Measurements from ENCODE around the gene BMP4. TPM values are rescaled to one million over a fixed set of nuclear protein-coding genes. Genes with fewer than 3 reads are reported as not detected.

BMP4 gene
- total RNA-seq, 1 donor from 2014 or later, result 3.7 TPM

DNA sequence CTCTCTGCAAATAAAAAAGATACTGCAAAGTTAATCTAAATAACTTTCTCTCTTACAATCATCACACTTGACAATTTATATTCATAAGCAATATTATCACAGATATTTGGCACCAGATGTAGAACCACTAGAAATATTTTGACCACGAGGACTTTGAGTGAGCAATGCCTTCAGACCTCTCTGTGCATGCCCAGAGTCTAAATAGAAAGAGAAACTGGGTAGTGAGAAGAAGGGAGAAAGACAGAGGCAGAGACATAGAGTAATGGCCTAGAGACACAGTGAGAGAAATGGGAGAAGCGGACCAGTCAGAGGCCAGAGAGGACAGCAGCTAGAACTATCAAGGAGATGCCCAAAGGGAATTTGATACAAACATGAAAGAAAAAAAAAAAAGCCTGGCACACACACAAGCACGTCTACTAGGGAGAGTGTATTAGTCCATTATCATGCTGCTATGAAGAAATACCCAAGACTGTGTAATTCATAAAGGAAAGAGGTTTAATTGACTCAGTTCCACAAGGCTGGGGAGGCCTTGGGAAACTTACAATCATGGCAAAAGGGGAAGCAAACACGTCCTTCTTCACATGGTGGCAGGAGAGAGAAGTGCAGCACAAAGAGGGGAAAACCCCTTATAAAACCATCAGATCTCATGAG, 41.1 kb downstream of the BMP4 start:
- H3K9me3 Mint-ChIP-seq (ENCODE audit: unreplicated experiment), result no peaks in the 10 kb centered on the region
- no peak for DNase-seq
- no peak overlapping the region for H3K27ac Mint-ChIP-seq (ENCODE audit: unreplicated experiment)
- H3K4me3 Mint-ChIP-seq (ENCODE audit: unreplicated experiment), result no peak overlapping the region
- TF ChIP-seq, protein P1, sequence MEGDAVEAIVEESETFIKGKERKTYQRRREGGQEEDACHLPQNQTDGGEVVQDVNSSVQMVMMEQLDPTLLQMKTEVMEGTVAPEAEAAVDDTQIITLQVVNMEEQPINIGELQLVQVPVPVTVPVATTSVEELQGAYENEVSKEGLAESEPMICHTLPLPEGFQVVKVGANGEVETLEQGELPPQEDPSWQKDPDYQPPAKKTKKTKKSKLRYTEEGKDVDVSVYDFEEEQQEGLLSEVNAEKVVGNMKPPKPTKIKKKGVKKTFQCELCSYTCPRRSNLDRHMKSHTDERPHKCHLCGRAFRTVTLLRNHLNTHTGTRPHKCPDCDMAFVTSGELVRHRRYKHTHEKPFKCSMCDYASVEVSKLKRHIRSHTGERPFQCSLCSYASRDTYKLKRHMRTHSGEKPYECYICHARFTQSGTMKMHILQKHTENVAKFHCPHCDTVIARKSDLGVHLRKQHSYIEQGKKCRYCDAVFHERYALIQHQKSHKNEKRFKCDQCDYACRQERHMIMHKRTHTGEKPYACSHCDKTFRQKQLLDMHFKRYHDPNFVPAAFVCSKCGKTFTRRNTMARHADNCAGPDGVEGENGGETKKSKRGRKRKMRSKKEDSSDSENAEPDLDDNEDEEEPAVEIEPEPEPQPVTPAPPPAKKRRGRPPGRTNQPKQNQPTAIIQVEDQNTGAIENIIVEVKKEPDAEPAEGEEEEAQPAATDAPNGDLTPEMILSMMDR (IDR thresholded peaks at IDR 0.05; ENCODE audit: partially characterized antibody, unreplicated experiment), result no peak
- peaks cover 2% of the 10 kb centered on the region for H3K27me3 Mint-ChIP-seq (ENCODE audit: unreplicated experiment)
- no peaks in the 10 kb centered on the region for H3K4me1 Mint-ChIP-seq (ENCODE audit: low read depth, unreplicated experiment)
- H3K36me3 Mint-ChIP-seq (ENCODE audit: unreplicated experiment), result no peaks in the 10 kb centered on the region

DNA sequence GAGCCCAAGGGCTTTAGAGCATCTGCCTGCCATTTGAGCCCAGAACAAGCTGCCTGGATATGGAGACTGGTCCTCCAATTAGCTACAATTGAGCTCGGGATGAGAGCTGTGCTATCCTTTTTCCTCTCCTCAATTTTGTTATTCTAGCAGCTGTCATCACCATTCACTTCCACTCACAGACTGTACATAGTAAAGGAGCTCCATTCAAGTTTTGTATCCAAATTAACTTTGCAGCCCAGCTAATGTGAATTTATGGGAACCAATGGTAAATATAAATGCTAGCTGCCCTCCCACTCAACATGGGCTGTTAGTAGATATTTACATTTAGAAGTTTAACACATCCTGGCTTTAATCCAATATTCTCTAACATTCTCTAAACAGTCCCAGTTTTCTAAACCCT, 44.6 kb downstream of the BMP4 start:
- Mint-ChIP-seq H3K4me1 (ENCODE audit: low read depth, unreplicated experiment) (no peaks in the 10 kb centered on the region), H3K4me3 (ENCODE audit: unreplicated experiment) (no peak overlapping the region), H3K36me3 (ENCODE audit: unreplicated experiment) (no peaks in the 10 kb centered on the region), H3K27ac (ENCODE audit: unreplicated experiment) (no peak overlapping the region), H3K9me3 (ENCODE audit: unreplicated experiment) (no peaks in the 10 kb centered on the region), H3K27me3 (ENCODE audit: unreplicated experiment) (peaks cover 2% of the 10 kb centered on the region)
- TF ChIP-seq, protein P1 (IDR thresholded peaks at IDR 0.05; ENCODE audit: partially characterized antibody, unreplicated experiment), result no peak
- DNase-seq, result no peak

DNA sequence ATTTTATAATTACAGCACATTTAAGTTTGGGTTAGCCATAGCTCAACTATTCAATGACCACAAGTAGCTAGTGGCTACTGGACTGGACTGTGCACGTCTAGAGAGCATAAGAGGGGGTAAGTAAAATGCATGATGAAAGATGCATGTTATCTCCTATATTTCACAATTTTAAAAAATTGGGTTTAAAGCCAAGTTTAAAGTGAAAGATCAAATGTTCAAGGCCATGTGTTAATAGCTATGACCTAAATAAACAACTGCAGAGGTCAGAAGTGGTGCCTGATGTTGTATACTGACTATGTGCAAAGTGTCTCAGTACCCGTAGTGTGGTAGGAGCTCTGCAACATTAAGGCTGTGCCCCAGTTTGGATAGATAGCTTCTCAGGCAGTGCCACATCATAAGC, 48.2 kb downstream of the BMP4 start:
- Mint-ChIP-seq H3K4me1 (ENCODE audit: low read depth, unreplicated experiment) (no peaks in the 10 kb centered on the region), H3K27me3 (ENCODE audit: unreplicated experiment) (no peaks in the 10 kb centered on the region), H3K4me3 (ENCODE audit: unreplicated experiment) (no peak overlapping the region), H3K36me3 (ENCODE audit: unreplicated experiment) (peaks cover 5% of the 10 kb centered on the region), H3K27ac (ENCODE audit: unreplicated experiment) (no peak overlapping the region), H3K9me3 (ENCODE audit: unreplicated experiment) (peaks cover 2% of the 10 kb centered on the region)
- no peak for DNase-seq
- TF ChIP-seq, protein P1 (IDR thresholded peaks at IDR 0.05; ENCODE audit: partially characterized antibody, unreplicated experiment), result no peak

DNA sequence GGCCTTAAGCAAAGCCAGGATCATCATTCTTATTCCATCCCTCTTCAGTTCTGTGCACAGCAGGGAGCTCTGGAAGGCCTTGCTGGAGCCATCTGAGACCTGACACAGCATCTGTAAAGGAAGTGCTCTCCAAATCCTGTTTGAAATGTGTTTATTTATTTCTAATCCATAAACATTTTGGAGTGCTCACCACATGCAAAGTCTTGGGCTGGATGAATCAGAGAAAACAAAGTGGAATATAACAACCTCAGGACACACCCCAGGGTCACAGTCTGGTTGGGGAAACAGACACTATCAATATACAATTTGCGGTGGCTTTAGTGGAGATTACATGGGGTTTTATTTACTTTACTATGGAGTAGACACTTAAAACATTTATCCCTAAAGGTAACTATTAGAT, 54.3 kb downstream of the BMP4 start:
- TF ChIP-seq, protein P1 (IDR thresholded peaks at IDR 0.05; ENCODE audit: partially characterized antibody, unreplicated experiment), result no peak
- H3K4me1 Mint-ChIP-seq (ENCODE audit: low read depth, unreplicated experiment), result no peaks in the 10 kb centered on the region
- H3K27ac Mint-ChIP-seq (ENCODE audit: unreplicated experiment), result no peak overlapping the region
- peaks cover 5% of the 10 kb centered on the region for H3K36me3 Mint-ChIP-seq (ENCODE audit: unreplicated experiment)
- no peak for DNase-seq
- peaks cover 2% of the 10 kb centered on the region for H3K9me3 Mint-ChIP-seq (ENCODE audit: unreplicated experiment)
- no peaks in the 10 kb centered on the region for H3K27me3 Mint-ChIP-seq (ENCODE audit: unreplicated experiment)
- H3K4me3 Mint-ChIP-seq (ENCODE audit: unreplicated experiment), result no peak overlapping the region

DNA sequence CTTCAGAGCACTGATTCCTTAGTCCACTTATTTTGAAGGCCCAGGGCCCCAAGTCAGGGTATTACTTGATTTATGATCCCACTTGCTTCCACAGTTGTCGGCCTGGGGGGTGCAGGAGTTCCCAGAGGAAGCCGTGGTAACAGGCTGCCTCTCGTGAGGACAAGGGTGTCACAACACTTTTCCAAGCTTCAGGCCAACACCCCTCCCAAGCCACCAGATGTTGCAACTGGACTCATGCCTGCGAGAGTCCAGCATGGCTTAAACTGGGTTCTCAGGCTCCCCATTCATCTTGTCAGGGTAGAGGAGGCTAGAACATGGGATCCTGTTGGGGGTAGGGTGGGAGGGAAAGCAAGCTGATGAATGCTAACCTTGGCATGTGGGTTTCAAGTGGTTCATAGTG, 56.1 kb downstream of the BMP4 start:
- no peak for DNase-seq
- Mint-ChIP-seq H3K27me3 (ENCODE audit: unreplicated experiment) (no peaks in the 10 kb centered on the region), H3K36me3 (ENCODE audit: unreplicated experiment) (peaks cover 5% of the 10 kb centered on the region), H3K9me3 (ENCODE audit: unreplicated experiment) (peaks cover 2% of the 10 kb centered on the region), H3K4me1 (ENCODE audit: low read depth, unreplicated experiment) (no peaks in the 10 kb centered on the region), H3K4me3 (ENCODE audit: unreplicated experiment) (no peak overlapping the region), H3K27ac (ENCODE audit: unreplicated experiment) (no peak overlapping the region)
- TF ChIP-seq, protein P1 (IDR thresholded peaks at IDR 0.05; ENCODE audit: partially characterized antibody, unreplicated experiment), result no peak

Small RNAs within 50 kb of the gene (microRNA-seq; reads per million reads assigned to microRNA genes)
- gene MIR5580 (ENCODE audit: unreplicated experiment), result not detected

All from glutamatergic neuron (in vitro differentiated cells).